H1 (cell line): ENCODE results near the gene CPXM1. TPM values are rescaled to one million over a fixed set of nuclear protein-coding genes. Genes with fewer than 3 reads are reported as not detected.

Source experiments
- CTCF ChIP-seq, 3 experiments: IDR thresholded peaks; 1 replicate in 2 of 3; 2 replicates in 1 of 3; pipeline versions ENCODE4 v1.5.1 to v1.6.1; 2011; ENCODE audit warnings: low read length in 3 of 3, mild to moderate bottlenecking in 3 of 3, inconsistent platforms in 2 of 3, low read depth in 1 of 3, moderate library complexity in 1 of 3; ENCODE audit not compliant: insufficient read depth in 1 of 3; ENCODE audit errors: control extremely low read depth in 1 of 3
- EGR1 ChIP-seq: IDR thresholded peaks from 2 replicates; pipeline ENCODE4 v1.6.1; 2011; ENCODE audit warnings: low read depth, low read length, borderline replicate concordance
- TAF7 ChIP-seq: optimal IDR thresholded peaks from 2 replicates; pipeline ENCODE3; 2011; ENCODE audit warnings: low read depth, mild to moderate bottlenecking, inconsistent platforms, low read length, moderate library complexity, borderline replicate concordance
- YY1 ChIP-seq: IDR thresholded peaks from 2 replicates; pipeline ENCODE4 v1.6.1; 2011; ENCODE audit warnings: low read depth, mild to moderate bottlenecking, low read length
- polyA plus RNA-seq, 7 experiments: library from polyadenylated mRNA; depleted of rRNA in 3 of 7; stranded (reverse) in 5 of 7; unstranded in 2 of 7; fragments of >200 nt in 5 of 7; fragments of 200-250 nt in 2 of 7; gene quantifications; 1 replicate in 5 of 7; 2 replicates in 1 of 7; 4 replicates in 1 of 7; pipeline versions ENCODE4 v1.2.1 to v1.2.3, GENCODE V29; 2011 to 2013; ENCODE audit warnings: missing spikeins in 2 of 7, mixed read lengths in 2 of 7
- total RNA-seq: library from RNA; stranded (reverse); fragmentation: NEBNext Ultra II Directional; extraction: Animal tissue kit (Norgen Biotek cat#: 25700); gene quantifications from 2 replicates; pipeline ENCODE4 v1.2.1, GENCODE V29; 2021

The CPXM1 gene
- total and polyA plus RNA-seq, 2 of the 8 experiments (the other 6 are each of a cell fraction or from before 2014, with no cell fraction given): 31.3 to 81.9 TPM

GRCh38 chr20:2752567-2753460 lies 47.6 kb downstream of the CPXM1 start (continued):
- TF ChIP-seq YY1: 0 out of 2 replicates have a peak, but pooled peaks have one; percentile 54
- TF ChIP-seq TAF7: no peak
- TF ChIP-seq EGR1: no peak
- peak; percentile 79 to 91 (median 81) for TF ChIP-seq CTCF (IDR thresholded peaks at IDR 0.05; ENCODE audit: control extremely low read depth in 1 of 3, insufficient read depth in 1 of 3, low read depth in 1 of 3, low read length in 3 of 3)
- TF ChIP-seq, all 59 proteins: peak for 7
